Lung (tissue), 12 donors: Measurements from ENCODE around the gene HMGN4. TPM values are rescaled to one million over a fixed set of nuclear protein-coding genes. Genes with fewer than 3 reads are reported as not detected.

ENCODE experiments used
- ATAC-seq: fragments of 200-7000 bp; cut with Tn5 transposase; one replicate; pipeline ENCODE4 v1.9.1; 2020; ENCODE audit warnings: moderate number of reproducible peaks; ENCODE audit not compliant: insufficient read depth, low FRiP score
- DNase-seq, 3 donors: peaks; one replicate each; pipeline ENCODE4 v3.0.0-alpha.2; 2013 to 2017
- H3K27ac ChIP-seq, 2 donors: one replicate each; pipeline ENCODE4 v1.5.1; 2013; ENCODE audit warnings: mild to moderate bottlenecking in 2 of 2, moderate library complexity in 2 of 2, control low read depth in 1 of 2, inconsistent platforms in 1 of 2, low read depth in 1 of 2, low read length in 1 of 2
- H3K27me3 ChIP-seq, 3 donors: one replicate each; pipeline ENCODE4 v1.5.1; 2013; ENCODE audit warnings: low read length in 2 of 3; ENCODE audit not compliant: control insufficient read depth in 3 of 3, insufficient read depth in 3 of 3
- H3K36me3 ChIP-seq, 4 donors: one replicate each; pipeline ENCODE4 v1.5.1; 2013; ENCODE audit warnings: low read length in 4 of 4, mild to moderate bottlenecking in 1 of 4, moderate library complexity in 1 of 4; ENCODE audit not compliant: control insufficient read depth in 4 of 4, insufficient read depth in 4 of 4
- H3K4me1 ChIP-seq, 5 donors: one replicate each; pipeline ENCODE4 v1.5.1; 2013; ENCODE audit warnings: low read length in 5 of 5, mild to moderate bottlenecking in 2 of 5, moderate library complexity in 1 of 5; ENCODE audit not compliant: control insufficient read depth in 5 of 5, insufficient read depth in 5 of 5
- H3K4me3 ChIP-seq: one replicate; pipeline ENCODE4 v1.5.1; 2013; ENCODE audit warnings: mild to moderate bottlenecking, control low read depth, moderate library complexity
- H3K9ac ChIP-seq, 2 donors: one replicate each; pipeline ENCODE4 v1.5.1; 2013; ENCODE audit warnings: low read length in 2 of 2, control low read depth in 1 of 2; ENCODE audit not compliant: insufficient read depth in 1 of 2
- H3K9me3 ChIP-seq, 4 donors: one replicate each; pipeline ENCODE4 v1.5.1; 2013; ENCODE audit warnings: low read length in 3 of 4, mild to moderate bottlenecking in 1 of 4, moderate library complexity in 1 of 4; ENCODE audit not compliant: control insufficient read depth in 4 of 4, insufficient read depth in 3 of 4
- WGBS, 2 donors: extraction: QIAGEN DNeasy Blood & Tissue Kit; methylation state at CpG; one replicate each; pipeline ENCODE4 v1.1.7; 2013; 5-methylcytosine and 5-hydroxymethylcytosine counted together
- polyA plus RNA-seq, 2 donors: library from polyadenylated mRNA; stranded (reverse); fragments of 200-250 nt; gene quantifications; one replicate each; pipeline ENCODE4 v1.2.1, GENCODE V29; 2013
- total RNA-seq, 2 donors: library from RNA; depleted of rRNA in 1 of 2; stranded (reverse); fragments of >200 nt in 1 of 2; gene quantifications; one replicate each; pipeline ENCODE4 v1.2.1, GENCODE V29; 2014 to 2021
- TF ChIP-seq, protein P1 (sequence below): IDR thresholded peaks from 2 replicates; pipeline ENCODE4 v1.5.1; 2012; ENCODE audit warnings: mild to moderate bottlenecking; ENCODE audit errors: control extremely low read depth, extremely low read depth
- donor health status: control.
- donor health status: control.
- donor health status: Bipolar disorder and iron deficiency.
- donor health status: healthy.
- donor health status: DM: yes; HTN: yes; CAD: no.

HMGN4 gene
- total and polyA plus RNA-seq, 4 donors, result 16.1 to 73.3 (median 54.2) TPM

DNA sequence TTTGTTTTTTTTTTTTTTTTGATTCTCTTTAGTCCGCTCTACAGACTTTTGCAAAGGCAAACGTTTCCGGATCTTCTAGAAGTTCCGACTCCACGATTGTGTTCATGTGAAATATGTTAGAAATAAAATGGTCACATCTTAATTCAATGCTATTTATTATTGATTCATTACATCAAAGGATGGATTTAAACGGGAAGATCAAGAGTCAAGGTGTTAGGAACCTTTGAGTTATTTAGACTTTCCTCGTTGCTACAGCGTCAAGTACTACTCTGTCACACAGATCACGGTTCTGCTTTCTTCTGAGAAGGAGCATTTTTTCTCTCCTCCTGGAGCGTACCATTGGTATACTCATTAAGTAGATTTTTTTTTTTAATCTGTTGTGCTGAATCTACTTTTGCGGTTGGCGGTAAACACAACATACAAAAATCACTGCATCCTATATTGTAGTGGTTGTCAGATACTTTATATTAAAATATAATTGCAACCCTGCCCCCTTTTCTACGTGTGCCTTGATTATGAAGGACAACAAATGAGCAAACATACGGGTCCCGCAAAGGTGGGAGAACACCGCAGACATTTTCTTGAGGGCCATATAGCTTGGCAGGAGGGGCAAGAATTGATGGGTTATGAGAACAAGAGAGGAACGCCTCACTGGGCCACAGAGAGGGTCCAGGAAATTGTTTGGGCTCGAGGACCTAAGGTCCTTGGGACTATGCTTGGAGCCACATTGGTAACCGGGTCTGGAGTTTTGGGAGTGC, 17.5 kb downstream of the HMGN4 start:
- Histone ChIP-seq H3K9me3 (no peaks in the 10 kb centered on the region), H3K9ac (no peak overlapping the region), H3K36me3 (no peaks in the 10 kb centered on the region), H3K4me3 (no peak overlapping the region), H3K4me1 (peaks cover 0 to 14% (median 0%) of the 10 kb centered on the region in 5 donors), H3K27ac (no peak overlapping the region), H3K27me3 (no peaks in the 10 kb centered on the region)
- TF ChIP-seq, protein P1, sequence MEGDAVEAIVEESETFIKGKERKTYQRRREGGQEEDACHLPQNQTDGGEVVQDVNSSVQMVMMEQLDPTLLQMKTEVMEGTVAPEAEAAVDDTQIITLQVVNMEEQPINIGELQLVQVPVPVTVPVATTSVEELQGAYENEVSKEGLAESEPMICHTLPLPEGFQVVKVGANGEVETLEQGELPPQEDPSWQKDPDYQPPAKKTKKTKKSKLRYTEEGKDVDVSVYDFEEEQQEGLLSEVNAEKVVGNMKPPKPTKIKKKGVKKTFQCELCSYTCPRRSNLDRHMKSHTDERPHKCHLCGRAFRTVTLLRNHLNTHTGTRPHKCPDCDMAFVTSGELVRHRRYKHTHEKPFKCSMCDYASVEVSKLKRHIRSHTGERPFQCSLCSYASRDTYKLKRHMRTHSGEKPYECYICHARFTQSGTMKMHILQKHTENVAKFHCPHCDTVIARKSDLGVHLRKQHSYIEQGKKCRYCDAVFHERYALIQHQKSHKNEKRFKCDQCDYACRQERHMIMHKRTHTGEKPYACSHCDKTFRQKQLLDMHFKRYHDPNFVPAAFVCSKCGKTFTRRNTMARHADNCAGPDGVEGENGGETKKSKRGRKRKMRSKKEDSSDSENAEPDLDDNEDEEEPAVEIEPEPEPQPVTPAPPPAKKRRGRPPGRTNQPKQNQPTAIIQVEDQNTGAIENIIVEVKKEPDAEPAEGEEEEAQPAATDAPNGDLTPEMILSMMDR, result no peak
- 52 to 56% methylated on average over 19 of the region's 19 CpGs for WGBS, 2 donors
- peak in 1 of 3 donors; percentile 39 for DNase-seq
- ATAC-seq, result no peak

DNA sequence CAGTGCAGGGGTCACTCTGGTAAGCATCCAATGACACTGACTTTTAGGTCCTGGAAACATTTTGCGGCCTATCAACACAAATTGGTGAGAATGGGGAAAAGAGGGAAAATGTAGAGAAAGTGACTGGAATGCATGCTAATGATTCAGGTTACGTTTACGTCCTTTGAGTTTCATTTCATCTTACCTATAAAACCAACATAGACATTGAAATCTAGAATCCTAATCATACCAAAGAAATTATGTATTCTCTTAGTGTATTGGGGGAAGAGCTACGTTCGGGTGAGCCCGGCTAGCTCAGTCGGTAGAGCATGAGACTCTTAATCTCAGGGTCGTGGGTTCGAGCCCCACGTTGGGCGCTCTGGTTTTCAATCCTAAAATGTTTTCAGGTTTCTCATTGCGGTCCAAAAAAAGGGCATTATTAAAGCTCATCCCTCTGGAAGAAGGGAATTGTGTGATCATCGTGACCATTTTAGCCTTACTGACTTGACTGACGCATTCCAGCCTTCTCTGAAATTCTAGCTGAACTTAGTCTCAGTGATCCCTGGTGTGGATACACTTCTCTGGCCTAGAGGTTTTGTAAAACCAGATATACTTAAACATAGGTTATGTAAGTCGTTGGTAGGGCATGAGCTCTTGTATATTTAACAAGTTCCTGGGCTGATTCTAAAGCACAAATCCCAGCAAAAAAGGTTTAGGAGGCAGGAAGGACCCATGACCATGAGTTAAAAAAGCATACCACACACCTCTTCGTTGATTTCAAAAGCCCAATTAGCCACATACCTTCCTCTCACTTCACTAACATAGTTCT, 18.3 kb downstream of the HMGN4 start:
- 44 to 55% methylated on average over 16 of the region's 16 CpGs for WGBS, 2 donors
- H3K4me3 ChIP-seq, result no peak overlapping the region
- H3K9ac ChIP-seq, result no peak overlapping the region
- H3K36me3 ChIP-seq, result no peaks in the 10 kb centered on the region
- H3K27me3 ChIP-seq, result no peaks in the 10 kb centered on the region
- DNase-seq, result peak; percentile 71 to 80 (median 72)
- no peak for ATAC-seq
- H3K4me1 ChIP-seq, result peaks cover 0 to 14% (median 0%) of the 10 kb centered on the region in 5 donors
- no peak overlapping the region for H3K27ac ChIP-seq
- TF ChIP-seq, protein P1, result no peak
- no peaks in the 10 kb centered on the region for H3K9me3 ChIP-seq

DNA sequence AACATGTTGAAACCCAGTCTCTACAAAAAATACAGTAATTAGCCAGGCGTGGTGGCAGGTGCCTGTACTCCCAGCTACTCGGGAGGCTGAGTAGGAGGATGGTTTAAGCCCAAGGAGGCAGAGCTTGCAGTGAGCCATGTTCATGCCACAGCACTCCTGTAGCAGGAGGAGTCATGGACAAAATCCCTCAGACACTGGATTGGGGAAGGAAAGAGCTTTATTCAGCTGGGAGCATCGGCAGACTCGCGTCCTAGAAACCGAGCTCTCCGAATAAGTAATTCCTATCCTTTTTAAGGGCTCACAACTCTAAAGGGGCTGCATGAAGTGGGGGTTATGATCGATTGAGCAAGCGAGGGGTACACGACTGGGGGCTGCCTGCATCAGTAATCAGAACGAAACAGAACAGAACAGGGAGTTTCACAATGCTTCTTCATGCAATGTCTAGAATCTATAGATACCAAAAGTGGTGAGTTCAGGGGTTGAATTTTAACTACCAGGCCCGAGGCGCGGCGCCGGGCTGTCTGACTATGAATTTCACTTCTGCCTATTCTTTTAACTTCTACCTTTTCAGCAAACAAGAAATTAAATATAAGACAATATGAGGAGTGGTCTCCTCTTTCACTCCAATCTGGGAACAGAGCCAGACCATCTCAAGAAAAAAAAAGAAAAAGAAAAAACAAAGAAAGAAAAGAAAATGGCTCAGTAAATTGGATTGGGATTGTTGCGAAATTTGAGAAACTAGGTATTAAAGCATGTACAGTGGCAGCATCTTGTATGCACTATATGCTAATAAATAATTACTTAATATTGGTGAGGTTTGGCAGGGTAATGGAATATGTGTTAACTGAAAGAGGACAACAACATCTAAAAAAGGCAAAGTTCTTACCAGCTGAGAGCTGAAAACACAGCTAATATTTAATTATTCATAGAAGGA, 23.6 kb downstream of the HMGN4 start:
- TF ChIP-seq, protein P1, result no peak
- Histone ChIP-seq H3K4me1 (no peaks in the 10 kb centered on the region), H3K27me3 (no peaks in the 10 kb centered on the region), H3K9ac (no peak overlapping the region), H3K36me3 (no peaks in the 10 kb centered on the region), H3K9me3 (no peaks in the 10 kb centered on the region), H3K4me3 (no peak overlapping the region), H3K27ac (no peak overlapping the region)
- no peak for ATAC-seq
- 87 to 94% methylated on average over 17 of the region's 17 CpGs for WGBS, 2 donors
- no peak for DNase-seq
